Peyer's patch (tissue), 4 donors: Measurements from ENCODE around the gene POLR1B.

Experiments used
- POLR2A ChIP-seq, 2 donors: fragments of 450-650 bp; IDR thresholded peaks; one replicate each; pipeline ENCODE4 v1.5.1; 2017; ENCODE audit warnings: antibody characterized with exemption in 2 of 2, mild to moderate bottlenecking in 2 of 2, moderate library complexity in 2 of 2
- TF ChIP-seq, protein P1 (sequence below), 6 experiments: fragments of 450-650 bp in 4 of 6; fragments of 200-600 bp in 2 of 6; sonication (generic) in 1 of 6; IDR thresholded peaks; one replicate each; pipeline ENCODE4 v1.5.1; 2017 to 2019; ENCODE audit warnings: antibody characterized with exemption in 6 of 6, mild to moderate bottlenecking in 3 of 6, moderate library complexity in 1 of 6

DNA sequence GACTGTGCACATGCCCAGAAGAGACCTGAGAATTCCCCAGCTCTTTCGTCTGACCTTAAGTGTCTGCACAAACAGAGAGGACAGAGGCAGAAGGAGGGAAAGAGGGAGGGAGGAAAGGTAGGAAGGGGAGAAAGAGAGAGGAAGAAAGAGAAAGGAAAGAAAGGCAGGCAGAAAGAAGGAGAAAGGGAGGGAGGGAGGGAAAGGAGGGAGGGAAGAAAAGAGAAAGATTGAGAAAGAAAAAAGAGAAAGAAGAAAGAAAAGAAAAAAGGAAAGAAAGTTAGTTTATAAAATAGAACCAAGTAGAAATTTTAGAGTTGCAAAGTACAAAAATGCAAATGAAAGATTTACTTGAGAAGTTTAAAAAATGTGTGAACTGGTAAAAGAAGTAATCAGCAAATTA lies 7.4 kb upstream of the POLR1B start:
- TF ChIP-seq, protein P1, sequence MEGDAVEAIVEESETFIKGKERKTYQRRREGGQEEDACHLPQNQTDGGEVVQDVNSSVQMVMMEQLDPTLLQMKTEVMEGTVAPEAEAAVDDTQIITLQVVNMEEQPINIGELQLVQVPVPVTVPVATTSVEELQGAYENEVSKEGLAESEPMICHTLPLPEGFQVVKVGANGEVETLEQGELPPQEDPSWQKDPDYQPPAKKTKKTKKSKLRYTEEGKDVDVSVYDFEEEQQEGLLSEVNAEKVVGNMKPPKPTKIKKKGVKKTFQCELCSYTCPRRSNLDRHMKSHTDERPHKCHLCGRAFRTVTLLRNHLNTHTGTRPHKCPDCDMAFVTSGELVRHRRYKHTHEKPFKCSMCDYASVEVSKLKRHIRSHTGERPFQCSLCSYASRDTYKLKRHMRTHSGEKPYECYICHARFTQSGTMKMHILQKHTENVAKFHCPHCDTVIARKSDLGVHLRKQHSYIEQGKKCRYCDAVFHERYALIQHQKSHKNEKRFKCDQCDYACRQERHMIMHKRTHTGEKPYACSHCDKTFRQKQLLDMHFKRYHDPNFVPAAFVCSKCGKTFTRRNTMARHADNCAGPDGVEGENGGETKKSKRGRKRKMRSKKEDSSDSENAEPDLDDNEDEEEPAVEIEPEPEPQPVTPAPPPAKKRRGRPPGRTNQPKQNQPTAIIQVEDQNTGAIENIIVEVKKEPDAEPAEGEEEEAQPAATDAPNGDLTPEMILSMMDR (IDR thresholded peaks at IDR 0.05): no peak
- TF ChIP-seq POLR2A (IDR thresholded peaks at IDR 0.05): no peak
